Activated CD8-positive, alpha-beta T cell treated with anti-CD3 and anti-CD28 coated beads for 36 hours (primary cell): Measurements from ENCODE around the gene KRT16. TPM values are rescaled to one million over a fixed set of nuclear protein-coding genes. Genes with fewer than 3 reads are reported as not detected.

Experiments used
- ATAC-seq: fragments of 200-7000 bp; cut with Tn5 transposase; one replicate; pipeline ENCODE4 v1.10.0; 2021; ENCODE audit warnings: mild to moderate bottlenecking, moderate library complexity
- CTCF ChIA-PET: fragments of 350-600 bp; sonication (Branson Sonifier 250); formaldehyde crosslinking; loops from one replicate; lab custom pipeline; 2021; ENCODE audit warnings: antibody characterized with exemption; lab: Charles Lee
- POLR2A ChIA-PET: fragments of 350-600 bp; sonication (Branson Sonifier 250); formaldehyde crosslinking; loops from one replicate; lab custom pipeline; 2021; ENCODE audit warnings: antibody characterized with exemption; lab: Charles Lee
- DNase-seq: peaks from one replicate; pipeline ENCODE4 v3.0.0-alpha.2; 2020
- H3K27ac Mint-ChIP-seq: one replicate; pipeline ENCODE4 v1.8.0; 2021; ENCODE audit warnings: mild to moderate bottlenecking, mixed read lengths
- H3K27me3 Mint-ChIP-seq: one replicate; pipeline ENCODE4 v1.8.0; 2021; ENCODE audit warnings: mixed read lengths
- H3K36me3 Mint-ChIP-seq: one replicate; pipeline ENCODE4 v1.8.0; 2021; ENCODE audit warnings: low read depth, mixed read lengths
- H3K4me1 Mint-ChIP-seq: one replicate; pipeline ENCODE4 v1.8.0; 2021; ENCODE audit warnings: low read depth, mixed read lengths
- H3K4me3 Mint-ChIP-seq: one replicate; pipeline ENCODE4 v1.8.0; 2021; ENCODE audit warnings: mild to moderate bottlenecking, moderate library complexity, mixed read lengths
- H3K9me3 Mint-ChIP-seq: one replicate; pipeline ENCODE4 v1.8.0; 2021; ENCODE audit warnings: mixed read lengths
- intact Hi-C: fragments of 100-400 bp; cut with micrococcal nuclease; formaldehyde crosslinking; loops from one replicate; pipeline ENCODE4 v1.10.0; 2022
- total RNA-seq, 2 experiments: library from RNA; stranded (reverse); gene quantifications; one replicate each; pipeline ENCODE4 v1.2.3, GENCODE V29; 2021
- TF ChIP-seq, protein P1 (sequence below): fragments of 200-600 bp; IDR thresholded peaks from one replicate; pipeline ENCODE4 v1.8.0; 2022; ENCODE audit warnings: antibody characterized with exemption, mild to moderate bottlenecking

The KRT16 gene
- total RNA-seq, 2 experiments from 2014 or later, result not detected

DNA sequence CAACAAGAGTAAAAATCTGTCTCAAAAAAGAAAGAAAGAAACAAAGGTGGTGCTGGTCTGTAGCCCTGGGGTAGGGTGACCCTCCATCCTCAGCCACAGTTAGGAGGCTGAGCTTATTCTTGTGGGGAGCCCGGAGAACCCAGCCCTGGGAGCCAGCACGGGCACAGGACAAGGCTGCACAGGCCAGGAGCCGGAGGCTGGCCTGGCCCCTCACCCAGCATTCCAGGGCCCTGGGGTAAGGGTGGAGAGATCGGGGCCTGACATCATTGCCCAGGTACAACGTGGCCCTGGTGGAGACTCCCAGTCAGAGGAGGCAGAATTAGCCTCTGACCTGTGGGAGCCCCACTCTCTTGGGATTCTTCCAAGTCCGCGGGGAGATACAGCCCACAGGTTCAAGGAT lies 22.1 kb upstream of the KRT16 start:
- Mint-ChIP-seq H3K4me3 (no peak overlapping the region), H3K9me3 (no peaks in the 10 kb centered on the region), H3K4me1 (no peaks in the 10 kb centered on the region), H3K27ac (no peak overlapping the region), H3K36me3 (no peaks in the 10 kb centered on the region), H3K27me3 (no peaks in the 10 kb centered on the region)
- TF ChIP-seq, protein P1, sequence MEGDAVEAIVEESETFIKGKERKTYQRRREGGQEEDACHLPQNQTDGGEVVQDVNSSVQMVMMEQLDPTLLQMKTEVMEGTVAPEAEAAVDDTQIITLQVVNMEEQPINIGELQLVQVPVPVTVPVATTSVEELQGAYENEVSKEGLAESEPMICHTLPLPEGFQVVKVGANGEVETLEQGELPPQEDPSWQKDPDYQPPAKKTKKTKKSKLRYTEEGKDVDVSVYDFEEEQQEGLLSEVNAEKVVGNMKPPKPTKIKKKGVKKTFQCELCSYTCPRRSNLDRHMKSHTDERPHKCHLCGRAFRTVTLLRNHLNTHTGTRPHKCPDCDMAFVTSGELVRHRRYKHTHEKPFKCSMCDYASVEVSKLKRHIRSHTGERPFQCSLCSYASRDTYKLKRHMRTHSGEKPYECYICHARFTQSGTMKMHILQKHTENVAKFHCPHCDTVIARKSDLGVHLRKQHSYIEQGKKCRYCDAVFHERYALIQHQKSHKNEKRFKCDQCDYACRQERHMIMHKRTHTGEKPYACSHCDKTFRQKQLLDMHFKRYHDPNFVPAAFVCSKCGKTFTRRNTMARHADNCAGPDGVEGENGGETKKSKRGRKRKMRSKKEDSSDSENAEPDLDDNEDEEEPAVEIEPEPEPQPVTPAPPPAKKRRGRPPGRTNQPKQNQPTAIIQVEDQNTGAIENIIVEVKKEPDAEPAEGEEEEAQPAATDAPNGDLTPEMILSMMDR, result no peak
- POLR2A ChIA-PET, result no interaction called here
- no peak for DNase-seq
- CTCF ChIA-PET, result interaction anchor here (0.9 to 1.9 kb wide), 3 partner anchors 14 to 86 kb away, joined by 3 to 5 read pairs (median 4); no protein-coding TSS in a partner anchor
- intact Hi-C loops, result loop anchor here (10.0 kb wide), 1 partner anchor 730 kb away; no protein-coding TSS in a partner anchor
- no peak for ATAC-seq

DNA sequence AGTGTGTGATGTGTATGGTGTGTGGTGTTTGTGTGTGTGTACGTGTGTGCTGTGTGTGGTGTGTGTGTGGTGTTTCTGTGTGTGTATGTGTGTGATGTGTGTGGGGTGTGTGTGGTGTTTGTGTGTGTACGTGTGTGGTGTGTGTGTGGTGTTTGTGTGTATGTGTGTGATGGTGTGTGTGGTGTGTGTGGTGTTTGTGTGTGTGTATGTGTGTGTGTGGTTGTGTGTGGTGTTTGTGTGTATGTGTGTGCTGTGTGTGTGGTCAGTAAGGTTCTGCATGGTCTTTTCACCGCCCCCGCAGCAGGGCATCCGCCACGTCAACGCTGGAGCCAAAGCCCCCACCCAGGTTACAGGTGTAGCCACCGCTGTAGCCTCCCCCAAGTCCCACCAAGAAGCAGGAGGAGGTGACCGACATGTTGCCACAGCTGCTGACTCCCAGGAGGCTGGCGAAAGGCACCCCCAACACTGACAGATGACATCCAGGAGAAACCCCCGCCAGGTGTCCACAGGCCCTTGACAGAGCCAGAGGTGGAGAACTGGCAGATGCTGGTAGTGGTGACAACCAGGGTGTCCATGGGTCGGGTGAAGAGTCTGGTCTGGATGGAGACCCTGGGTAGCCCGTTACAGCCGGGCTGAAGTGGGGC lies 21.1 kb upstream of the KRT16 start:
- no peak overlapping the region for H3K27ac Mint-ChIP-seq
- H3K9me3 Mint-ChIP-seq, result no peaks in the 10 kb centered on the region
- CTCF ChIA-PET, result interaction anchor here (0.9 to 1.9 kb wide), 3 partner anchors 15 to 85 kb away, joined by 3 to 5 read pairs (median 4); no protein-coding TSS in a partner anchor
- H3K27me3 Mint-ChIP-seq, result no peaks in the 10 kb centered on the region
- H3K36me3 Mint-ChIP-seq, result no peaks in the 10 kb centered on the region
- H3K4me3 Mint-ChIP-seq, result no peak overlapping the region
- peak; percentile 34 for ATAC-seq
- TF ChIP-seq, protein P1, result no peak
- DNase-seq, result peak; percentile 23
- POLR2A ChIA-PET, result no interaction called here
- intact Hi-C loops, result loop anchor here (10.0 kb wide), 1 partner anchor 729 kb away; no protein-coding TSS in a partner anchor
- no peaks in the 10 kb centered on the region for H3K4me1 Mint-ChIP-seq

DNA sequence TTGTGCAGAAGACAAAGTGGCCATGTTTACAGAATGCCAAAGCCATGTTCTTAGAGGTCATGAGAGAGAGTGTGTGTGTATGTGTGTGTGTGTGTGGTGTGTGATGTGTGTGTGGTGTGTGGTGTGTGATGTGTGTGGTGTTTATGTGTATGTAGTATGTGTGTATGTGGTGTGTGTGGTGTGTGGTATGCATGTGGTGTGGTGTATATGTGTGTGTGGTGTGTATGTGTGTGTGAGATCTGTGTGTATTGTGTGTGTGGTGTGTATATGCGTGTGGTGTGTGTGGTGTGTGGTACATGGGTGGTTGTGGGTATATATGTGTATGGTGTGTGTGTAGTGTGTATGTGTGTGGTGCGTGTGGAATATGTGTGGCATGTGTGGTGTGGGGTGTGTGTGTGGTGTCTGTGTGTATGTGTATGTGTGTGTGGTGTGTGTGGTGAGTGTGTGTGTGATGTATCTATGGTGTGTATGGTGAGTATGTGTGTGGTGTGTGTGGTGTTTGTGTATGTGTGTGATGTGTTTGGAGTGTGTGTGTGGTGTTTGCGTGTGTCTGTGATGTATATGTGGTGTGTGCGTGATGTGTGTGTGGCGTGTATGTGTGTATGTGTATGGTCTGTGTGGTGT lies 20.0 kb upstream of the KRT16 start:
- intact Hi-C loops, result loop anchor here (10.0 kb wide), 1 partner anchor 728 kb away; no protein-coding TSS in a partner anchor
- no peaks in the 10 kb centered on the region for H3K9me3 Mint-ChIP-seq
- no peak for ATAC-seq
- CTCF ChIA-PET, result no interaction called here
- no peaks in the 10 kb centered on the region for H3K27me3 Mint-ChIP-seq
- DNase-seq, result no peak
- no peaks in the 10 kb centered on the region for H3K36me3 Mint-ChIP-seq
- TF ChIP-seq, protein P1, result no peak
- H3K4me1 Mint-ChIP-seq, result no peaks in the 10 kb centered on the region
- POLR2A ChIA-PET, result no interaction called here
- no peak overlapping the region for H3K27ac Mint-ChIP-seq
- no peak overlapping the region for H3K4me3 Mint-ChIP-seq

DNA sequence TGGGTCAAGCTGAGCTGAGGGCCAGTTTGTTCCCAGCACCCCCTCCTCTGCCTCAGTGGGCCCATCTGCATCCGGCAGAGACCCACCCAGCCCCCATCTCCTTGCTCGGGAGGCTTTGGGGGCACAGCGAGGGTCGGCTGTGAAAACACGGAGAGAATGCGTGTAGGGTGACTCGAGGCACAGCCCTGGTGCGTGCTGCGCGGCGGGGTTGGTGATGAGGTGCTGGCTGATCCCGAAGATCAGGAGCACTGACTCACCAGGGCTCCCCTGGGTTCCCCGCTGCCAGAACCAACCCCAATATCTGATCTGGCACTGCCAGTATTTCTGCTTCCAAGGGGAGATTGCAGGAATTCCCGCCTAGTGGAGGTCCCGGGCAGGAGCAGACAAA lies 19.3 kb upstream of the KRT16 start:
- Mint-ChIP-seq H3K27ac (no peak overlapping the region), H3K9me3 (no peaks in the 10 kb centered on the region), H3K36me3 (no peaks in the 10 kb centered on the region), H3K4me1 (no peaks in the 10 kb centered on the region), H3K27me3 (no peaks in the 10 kb centered on the region), H3K4me3 (no peak overlapping the region)
- DNase-seq, result no peak
- POLR2A ChIA-PET, result no interaction called here
- TF ChIP-seq, protein P1, result no peak
- intact Hi-C loops, result loop anchor here (10.0 kb wide), 1 partner anchor 727 kb away; no protein-coding TSS in a partner anchor
- CTCF ChIA-PET, result interaction anchor here (1.8 to 2.3 kb wide), 2 partner anchors 17 to 31 kb away, joined by 5 to 8 read pairs; no protein-coding TSS in a partner anchor
- no peak for ATAC-seq
